Activated CD4-positive, alpha-beta T cell treated with anti-CD3 and anti-CD28 coated beads for 1 hour (primary cell): Measurements from ENCODE around the gene ANKRD62.
"Not testable (repeated sequence)": the region's sequence is repeated elsewhere in the genome, so short reads cannot be mapped to it uniquely, and the experiment has no call there.

Experiments
- DNase-seq: peaks from one replicate; pipeline ENCODE4 v3.0.0-alpha.2; 2020

The ANKRD62 gene

DNA sequence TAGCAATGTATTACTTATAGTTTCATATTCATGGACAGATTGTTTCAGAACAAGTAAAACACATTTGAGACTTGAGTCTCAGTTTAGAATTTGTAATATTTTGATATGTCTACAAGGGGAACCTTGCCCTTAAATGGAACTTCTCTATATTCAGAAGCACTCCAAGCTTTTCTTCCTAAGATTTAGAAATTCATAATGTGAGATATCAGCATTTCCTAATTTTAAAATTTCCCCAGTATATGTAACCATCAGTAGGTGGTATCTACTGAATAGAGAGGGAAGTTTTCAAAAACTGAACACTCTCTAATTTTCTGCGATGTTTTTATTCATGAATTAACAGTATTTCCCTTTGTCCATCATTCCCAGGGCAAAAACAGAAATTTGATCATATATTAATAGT, 7.6 kb downstream of the ANKRD62 start:
- no peak for DNase-seq

- no peak for DNase-seq
These were observed 8.6 kb downstream of the ANKRD62 start for GRCh38 chr18:12102136-12102842.

DNA sequence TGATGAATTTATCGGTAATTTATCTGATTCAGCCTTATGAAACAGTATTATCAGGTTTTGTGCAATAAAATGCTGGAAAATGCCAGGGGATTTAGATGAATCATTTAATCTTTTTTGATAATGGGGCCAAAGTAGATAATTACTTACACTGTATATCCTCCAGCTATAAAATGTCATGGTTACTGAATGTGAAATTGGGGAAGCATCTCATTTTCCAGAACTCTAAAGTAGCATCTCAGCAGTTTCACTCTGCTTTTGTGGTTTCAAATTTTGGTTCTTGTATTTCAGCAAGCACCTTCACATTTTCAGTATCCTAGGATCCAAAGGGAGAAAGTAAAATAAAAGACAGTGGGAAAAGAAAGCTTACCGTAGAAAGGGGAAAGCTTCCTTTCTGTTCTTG, 12.8 kb downstream of the ANKRD62 start:
- no peak for DNase-seq

GRCh38 chr18:12109836-12110235, 16.2 kb downstream of the ANKRD62 start:
- DNase-seq = no peak

DNA sequence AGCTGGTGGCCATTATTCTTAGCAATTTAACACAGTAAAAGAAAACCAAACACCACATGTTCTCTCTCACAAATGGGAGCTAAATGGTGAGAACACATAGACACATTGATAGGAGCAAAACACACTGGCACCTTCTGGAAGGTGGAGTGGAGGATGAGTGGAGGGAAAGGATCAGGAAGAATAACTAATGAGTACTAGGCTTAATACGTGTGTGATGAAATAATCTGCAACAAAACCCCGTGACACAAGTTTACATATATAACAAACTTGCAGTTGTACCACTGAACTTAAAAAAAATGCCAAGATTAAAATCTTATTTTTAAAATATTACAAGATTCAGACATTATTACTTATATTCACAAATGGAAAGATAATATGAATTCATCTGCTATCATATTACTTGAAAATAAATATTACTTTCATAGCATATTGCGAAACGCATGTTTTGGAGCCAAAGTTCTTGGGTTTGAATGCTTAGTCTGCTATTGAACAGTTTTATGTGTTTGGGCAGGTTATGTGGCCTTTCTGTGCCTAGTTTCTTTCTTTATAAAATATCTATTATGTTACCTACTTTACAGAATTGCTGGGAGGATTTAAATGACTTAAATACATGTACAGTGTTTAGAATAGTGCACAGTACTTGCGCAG, 20.5 kb downstream of the ANKRD62 start:
- DNase-seq = no peak

- no peak for DNase-seq
These were observed 25.7 kb downstream of the ANKRD62 start for GRCh38 chr18:12119358-12119757.

GRCh38 chr18:12121175-12122042, 27.8 kb downstream of the ANKRD62 start:
- no peak for DNase-seq

DNA sequence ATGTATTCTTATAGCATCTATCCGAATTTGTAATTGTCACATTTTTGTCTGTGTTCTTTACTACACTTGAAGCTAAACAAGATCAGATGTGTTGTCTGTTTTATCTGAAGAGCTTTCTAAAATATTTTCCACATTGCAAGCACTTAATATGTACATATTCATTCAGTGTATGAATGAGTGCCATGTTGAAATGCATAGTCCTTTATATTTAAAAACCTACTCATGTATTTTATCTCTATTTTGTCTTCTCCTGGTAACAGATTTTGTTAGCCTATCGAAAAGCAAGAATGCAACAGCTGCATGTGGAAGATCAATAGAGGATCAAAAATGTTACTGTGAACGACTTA, 28.4 kb downstream of the ANKRD62 start:
- not testable (repeated sequence) for DNase-seq

- DNase-seq = not testable (repeated sequence)
These were observed 34.0 kb downstream of the ANKRD62 start for GRCh38 chr18:12127647-12128046.

DNA sequence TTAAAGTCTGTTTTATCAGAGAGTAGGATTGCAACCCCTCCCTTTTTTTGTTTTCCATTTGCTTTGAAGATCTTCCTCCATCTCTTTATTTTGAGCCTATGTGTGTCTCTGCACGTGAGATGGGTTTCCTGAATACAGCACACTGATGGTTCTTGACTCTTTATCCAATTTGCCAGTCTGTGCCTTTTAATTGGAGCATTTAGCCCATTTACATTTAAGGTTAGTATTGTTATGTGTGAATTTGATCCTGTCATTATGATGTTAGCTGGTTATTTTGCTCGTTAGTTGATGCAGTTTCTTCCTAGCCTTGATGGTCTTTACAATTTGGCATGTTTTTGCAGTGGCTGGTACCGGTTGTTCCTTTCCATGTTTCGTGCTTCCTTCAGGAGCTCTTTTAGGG, 45.2 kb downstream of the ANKRD62 start:
- DNase-seq = not testable (repeated sequence)

DNA sequence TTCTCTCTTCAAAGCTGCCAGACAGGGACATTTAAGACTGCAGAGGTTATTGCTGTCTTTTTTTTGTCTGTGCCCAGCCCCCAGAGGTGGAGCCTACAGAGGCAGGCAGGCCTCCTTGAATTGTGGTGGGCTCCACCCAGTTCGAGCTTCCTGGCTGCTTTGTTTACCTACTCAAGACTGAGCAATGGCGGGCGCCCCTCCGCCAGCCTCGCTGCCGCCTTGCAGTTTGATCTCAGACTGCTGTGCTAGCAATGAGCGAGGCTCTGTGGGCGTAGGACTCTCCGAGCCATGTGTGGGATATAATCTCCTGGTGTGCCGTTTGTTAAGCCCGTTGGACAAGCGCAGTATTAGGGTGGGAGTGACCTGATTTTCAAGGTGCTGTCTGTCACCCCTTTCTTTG, 47.2 kb downstream of the ANKRD62 start:
- DNase-seq = not testable (repeated sequence)

GRCh38 chr18:12141778-12142177, 48.1 kb downstream of the ANKRD62 start:
- DNase-seq = not testable (repeated sequence)

- DNase-seq = not testable (repeated sequence)
These were observed 55.8 kb downstream of the ANKRD62 start for GRCh38 chr18:12149431-12149830.

DNA sequence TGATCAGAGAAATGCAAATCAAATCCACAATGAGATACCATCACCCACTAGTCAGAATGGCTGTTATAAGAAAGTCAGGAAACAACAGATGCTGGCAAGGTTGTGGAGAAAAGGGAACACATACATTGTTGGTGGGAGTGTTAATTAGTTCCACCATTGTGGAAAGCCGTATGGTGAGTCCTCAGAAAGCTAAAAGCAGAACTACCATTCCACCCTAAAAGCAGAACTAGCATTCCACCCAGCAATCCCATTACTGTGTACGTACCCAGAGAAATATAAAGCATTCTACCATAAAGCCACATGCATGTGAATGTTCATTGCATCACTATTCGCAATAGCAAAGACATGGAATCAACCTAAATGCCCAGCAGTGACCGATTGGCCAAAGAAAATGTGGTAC, 60.7 kb downstream of the ANKRD62 start:
- DNase-seq = no peak

DNA sequence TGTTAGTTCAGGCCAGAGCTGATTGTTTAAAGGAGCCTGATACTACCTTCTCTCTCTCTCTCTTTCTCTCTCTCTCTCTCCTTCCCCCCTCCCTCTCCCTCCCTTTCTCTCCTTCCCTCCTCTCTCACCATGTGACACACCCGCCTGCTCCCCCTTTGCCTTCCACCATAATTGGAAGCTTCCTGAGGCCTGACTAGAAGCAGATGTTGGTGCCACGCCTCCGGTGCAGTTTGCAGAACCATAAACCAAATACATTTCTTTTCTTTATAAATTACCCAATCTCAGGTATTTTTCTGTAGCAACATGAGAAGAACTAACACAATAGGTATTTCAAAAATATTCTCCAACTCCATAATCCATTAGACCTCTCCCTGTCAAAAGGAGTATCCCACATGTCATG, 62.4 kb downstream of the ANKRD62 start:
- no peak for DNase-seq

DNA sequence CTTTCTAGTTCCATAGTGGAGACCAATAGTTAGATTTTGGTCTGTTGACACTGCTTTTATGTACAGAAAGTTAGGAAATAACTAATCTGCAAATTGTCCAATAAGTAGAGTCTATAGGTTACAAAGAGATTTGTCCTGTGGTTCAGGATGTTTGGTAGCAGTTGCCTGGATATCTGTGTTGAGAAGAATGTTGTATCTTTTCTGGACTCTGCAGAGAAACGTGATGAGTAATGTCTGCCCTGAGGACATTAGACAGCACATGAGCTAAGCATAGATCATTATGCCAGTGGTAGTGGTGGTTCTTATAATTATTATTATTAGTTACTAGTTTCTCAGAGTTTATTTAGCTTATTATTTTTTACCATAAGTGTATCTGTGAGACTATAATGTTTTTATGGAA, 65.8 kb downstream of the ANKRD62 start:
- DNase-seq = no peak

DNA sequence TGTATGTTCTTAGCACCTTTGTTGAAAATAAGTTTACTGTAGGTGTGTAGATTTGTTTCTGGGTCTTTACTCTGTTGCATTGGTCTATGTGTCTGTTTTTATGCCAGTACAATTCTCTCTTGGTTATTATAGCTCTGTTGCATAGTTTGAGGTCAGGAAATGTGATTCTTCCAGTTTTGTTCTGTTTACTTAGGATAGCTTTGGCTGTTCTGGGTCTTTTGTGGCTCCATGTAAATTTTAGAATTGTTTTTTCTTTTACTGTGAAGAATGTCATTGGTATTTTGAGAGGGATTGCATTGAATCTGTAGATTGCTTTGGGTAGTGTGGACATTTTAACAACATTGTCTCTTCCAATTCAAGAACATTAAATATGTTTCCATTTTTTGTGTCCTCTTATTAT, 69.1 kb downstream of the ANKRD62 start:
- DNase-seq = no peak

GRCh38 chr18:12165038-12165768, 71.6 kb downstream of the ANKRD62 start:
- no peak for DNase-seq
